HCT116 (cell line): ENCODE data around the gene CLEC4F. TPM values are rescaled to one million over a fixed set of nuclear protein-coding genes. Genes with fewer than 3 reads are reported as not detected.

Source experiments
- ATAC-seq: fragments of 200-7000 bp; cut with Tn5 transposase; 2 replicates; pipeline ENCODE4 v1.9.1; 2020; ENCODE audit warnings: mild to moderate bottlenecking, moderate library complexity
- BruUV-seq: library from RNA; stranded (reverse); fragments of 400-500 nt; replicated peaks from 2 replicates; lab custom pipeline; 2021; lab: Mats Ljungman, UMichigan
- CTCF ChIA-PET: fragments of 300-600 bp; sonication (Branson Sonifier 250); formaldehyde crosslinking; loops from one replicate; lab custom pipeline; 2021; ENCODE audit warnings: antibody characterized with exemption; lab: Charles Lee
- POLR2A ChIA-PET: fragments of 300-600, 350-600 bp; sonication (Branson Sonifier 250); formaldehyde crosslinking; loops from one replicate; lab custom pipeline; 2021; ENCODE audit warnings: antibody characterized with exemption; lab: Charles Lee
- RAD21 ChIA-PET, 2 experiments: fragments of 300-600 bp; sonication (Branson Sonifier 250); formaldehyde crosslinking; loops; one replicate each; lab custom pipeline; 2023; ENCODE audit warnings: low total read pairs in 2 of 2; ENCODE audit not compliant: uncharacterized antibody in 2 of 2, unreplicated experiment in 2 of 2, low non-redundant PET in 1 of 2; lab: Charles Lee
- DNase-seq: peaks from one replicate; pipeline ENCODE4 v3.0.0-alpha.2; 2010; ENCODE audit warnings: low read depth, low spot score
- H2AFZ ChIP-seq: fragments of 200-600 bp; shearing (Covaris generic), sonication (generic); 2 replicates; pipeline ENCODE4 v1.6.1; 2017; ENCODE audit warnings: low read depth, mixed run types, mixed read lengths, antibody characterized with exemption, low read length; ENCODE audit not compliant: poor library complexity, severe bottlenecking
- H3K27ac ChIP-seq: 2 replicates; pipeline ENCODE4 v1.5.1; 2012; ENCODE audit warnings: low read depth, low read length
- H3K27me3 ChIP-seq: fragments of 200-600 bp; sonication (generic); 2 replicates; pipeline ENCODE4 v1.6.1; 2016; ENCODE audit warnings: mixed run types, low read length, mixed read lengths; ENCODE audit not compliant: insufficient read depth
- H3K36me3 ChIP-seq, 2 experiments: fragments of 200-500 bp in 1 of 2; fragments of 200-600 bp in 1 of 2; sonication (Bioruptor generic) in 1 of 2; sonication (generic) in 1 of 2; 2 replicates each; pipeline versions ENCODE4 v1.5.1 to v1.6.1; 2014 to 2016; ENCODE audit warnings: low read length in 2 of 2, inconsistent platforms in 1 of 2, mixed read lengths in 1 of 2, mixed run types in 1 of 2; ENCODE audit not compliant: insufficient read depth in 2 of 2, control insufficient read depth in 1 of 2
- H3K4me1 ChIP-seq, 2 experiments: fragments of 200-600 bp in 1 of 2; sonication (generic) in 1 of 2; 2 replicates each; pipeline versions ENCODE4 v1.5.1 to v1.6.1; 2012 to 2017; ENCODE audit warnings: low read length in 2 of 2, inconsistent platforms in 1 of 2, mild to moderate bottlenecking in 1 of 2, mixed read lengths in 1 of 2, mixed run types in 1 of 2, moderate library complexity in 1 of 2; ENCODE audit not compliant: insufficient read depth in 2 of 2, control insufficient read depth in 1 of 2
- H3K4me2 ChIP-seq: fragments of 200-600 bp; sonication (generic); 2 replicates; pipeline ENCODE4 v1.6.1; 2017; ENCODE audit warnings: mixed run types, low read length, mixed read lengths
- H3K4me3 ChIP-seq, 2 experiments: fragments of 200-600 bp in 1 of 2; sonication (generic) in 1 of 2; replicated peaks in 1 of 2; 2 replicates each; pipeline ENCODE4 v1.5.1; 2011 to 2016; ENCODE audit warnings: low read length in 2 of 2, control low read depth in 1 of 2, low read depth in 1 of 2, mild to moderate bottlenecking in 1 of 2, mixed read lengths in 1 of 2, mixed run types in 1 of 2
- H3K79me2 ChIP-seq: fragments of 200-600 bp; sonication (generic); 2 replicates; pipeline ENCODE4 v1.6.1; 2017; ENCODE audit warnings: mild to moderate bottlenecking, mixed run types, low read length, moderate library complexity, mixed read lengths; ENCODE audit not compliant: insufficient read depth
- H3K9ac ChIP-seq: fragments of 200-600 bp; sonication (generic); 2 replicates; pipeline ENCODE4 v1.6.1; 2016; ENCODE audit warnings: low read length, mixed read lengths
- H3K9me2 ChIP-seq: fragments of 200-600 bp; sonication (generic), shearing (Covaris generic); 2 replicates; pipeline ENCODE4 v1.6.1; 2017; ENCODE audit warnings: mixed run types, mild to moderate bottlenecking, moderate library complexity; ENCODE audit not compliant: insufficient read depth
- H3K9me3 ChIP-seq, 2 experiments: fragments of 200-500 bp in 1 of 2; fragments of 200-600 bp in 1 of 2; sonication (Bioruptor generic) in 1 of 2; sonication (generic) in 1 of 2; 2 replicates each; pipeline ENCODE4 v1.6.1; 2014 to 2017; ENCODE audit warnings: low read length in 2 of 2, mixed read lengths in 2 of 2, inconsistent platforms in 1 of 2, low read depth in 1 of 2, mild to moderate bottlenecking in 1 of 2, mixed run types in 1 of 2, moderate library complexity in 1 of 2; ENCODE audit not compliant: control insufficient read depth in 1 of 2, insufficient read depth in 1 of 2
- H4K20me1 ChIP-seq: fragments of 200-600 bp; sonication (generic), shearing (Covaris generic); 2 replicates; pipeline ENCODE4 v1.6.1; 2017; ENCODE audit warnings: mixed run types, mild to moderate bottlenecking, moderate library complexity; ENCODE audit not compliant: insufficient read depth
- CEBPB ChIP-seq: IDR thresholded peaks from 2 replicates; pipeline ENCODE4 v1.6.1; 2012; ENCODE audit warnings: low read depth
- EGR1 ChIP-seq: IDR thresholded peaks from 2 replicates; pipeline ENCODE4 v1.6.1; 2012; ENCODE audit warnings: low read depth
- ELF1 ChIP-seq: IDR thresholded peaks from 2 replicates; pipeline ENCODE4 v1.6.1; 2012; ENCODE audit warnings: low read depth, borderline replicate concordance
- EZH2 ChIP-seq: fragments of 200-600 bp; sonication (generic); IDR thresholded peaks from 2 replicates; pipeline ENCODE4 v1.6.1; 2017; ENCODE audit warnings: antibody characterized with exemption, mixed run types
- EZH2phosphoT487 ChIP-seq: fragments of 200-600 bp; IDR thresholded peaks from 2 replicates; pipeline ENCODE4 v1.6.1; 2018; ENCODE audit warnings: antibody characterized with exemption, borderline replicate concordance
- SRF ChIP-seq: IDR thresholded peaks from 2 replicates; pipeline ENCODE4 v1.6.1; 2012; ENCODE audit warnings: low read depth
- ZFX ChIP-seq: fragments of 450-650 bp; IDR thresholded peaks from 2 replicates; pipeline ENCODE4 v1.6.1; 2017
- intact Hi-C: fragments of 100-400 bp; cut with micrococcal nuclease; formaldehyde crosslinking; loops from 2 replicates; pipeline ENCODE4 v1.10.0; 2022
- total RNA-seq: library from RNA; stranded (reverse); gene quantifications from one replicate; pipeline ENCODE4 v1.2.1, GENCODE V29; 2021; ENCODE audit not compliant: unreplicated experiment
- TF ChIP-seq, protein P1 (sequence below): IDR thresholded peaks from 2 replicates; pipeline ENCODE4 v1.6.1; 2012; ENCODE audit warnings: low read depth
- TF ChIP-seq, protein P2 (sequence below): IDR thresholded peaks from 2 replicates; pipeline ENCODE4 v1.6.1; 2011; ENCODE audit warnings: mild to moderate bottlenecking, low read length, moderate library complexity; ENCODE audit not compliant: insufficient replicate concordance; ENCODE audit errors: extremely low read depth

Gene CLEC4F
- total RNA-seq, 1 experiment from 2014 or later, result not detected

DNA sequence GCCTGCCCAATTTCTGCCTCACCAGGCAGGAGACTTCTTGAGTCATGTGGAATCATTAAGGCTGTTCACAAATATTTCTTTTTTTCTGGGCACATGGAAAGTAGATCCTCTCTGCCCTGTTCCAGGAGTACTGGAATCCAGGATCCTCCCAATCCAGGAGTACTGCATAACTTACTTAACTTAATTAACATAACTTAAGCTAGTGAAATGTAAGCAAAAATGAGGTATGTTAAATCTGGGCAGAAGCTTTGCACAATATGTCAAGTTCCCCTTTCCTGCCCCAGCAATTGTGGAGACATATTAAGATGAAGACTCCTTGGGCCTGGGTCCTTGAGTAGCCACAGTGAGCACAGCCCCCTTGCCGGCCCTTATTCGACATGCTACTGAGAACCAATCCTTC lies 12.0 kb upstream of the CLEC4F start:
- CTCF ChIA-PET, result no interaction called here
- H3K9me2 ChIP-seq, result no peaks in the 10 kb centered on the region
- RAD21 ChIA-PET, result no interaction called here
- intact Hi-C loops, result no loop called here
- ATAC-seq (no peak), DNase-seq (no peak)
- H3K79me2 ChIP-seq, result no peaks in the 10 kb centered on the region
- no peak overlapping the region for H3K9ac ChIP-seq
- H2AFZ ChIP-seq, result no peak overlapping the region
- no peaks in the 10 kb centered on the region for H3K27me3 ChIP-seq
- POLR2A ChIA-PET, result no interaction called here
- H3K4me2 ChIP-seq, result no peak overlapping the region
- TF ChIP-seq CEBPB (no peak), SRF (no peak)
- H3K4me3 ChIP-seq, result no peak overlapping the region
- BruUV-seq, result no TSS peak
- no peak overlapping the region for H3K27ac ChIP-seq
- H4K20me1 ChIP-seq, result no peaks in the 10 kb centered on the region
- no peaks in the 10 kb centered on the region for H3K9me3 ChIP-seq
- H3K36me3 ChIP-seq, result no peaks in the 10 kb centered on the region
- H3K4me1 ChIP-seq, result no peaks in the 10 kb centered on the region

DNA sequence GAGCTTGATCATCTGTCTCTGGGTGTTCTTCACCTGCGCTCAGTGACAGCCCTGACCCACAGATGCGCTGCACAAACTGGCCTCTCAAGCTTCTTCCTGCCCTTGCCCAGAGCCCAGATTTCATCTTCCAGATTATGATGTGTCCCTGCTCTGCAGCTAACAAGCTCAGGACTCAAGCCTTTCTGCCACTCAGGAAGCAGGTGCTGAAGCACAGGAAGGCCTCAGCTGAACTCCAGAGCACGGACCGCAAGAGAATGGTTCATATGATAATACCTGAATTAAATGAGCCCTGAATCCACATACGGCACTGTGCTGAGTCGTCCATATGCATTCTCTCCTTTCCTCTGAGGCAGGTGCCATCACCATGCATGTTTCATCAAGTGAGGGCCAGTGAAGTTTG lies 11.5 kb upstream of the CLEC4F start:
- POLR2A ChIA-PET, result no interaction called here
- no peak overlapping the region for H3K27ac ChIP-seq

More for the DNA sequence above, 11.5 kb upstream of the CLEC4F start:
- ATAC-seq, result no peak
- BruUV-seq, result no TSS peak
- Histone ChIP-seq H3K4me2 (no peak overlapping the region), H3K9me2 (no peaks in the 10 kb centered on the region), H3K79me2 (no peaks in the 10 kb centered on the region), H3K9ac (no peak overlapping the region), H4K20me1 (no peaks in the 10 kb centered on the region), H2AFZ (no peak overlapping the region), H3K9me3 (no peaks in the 10 kb centered on the region), H3K27me3 (no peaks in the 10 kb centered on the region), H3K36me3 (no peaks in the 10 kb centered on the region), H3K4me1 (no peaks in the 10 kb centered on the region), H3K4me3 (no peak overlapping the region)
- TF ChIP-seq, protein P1, sequence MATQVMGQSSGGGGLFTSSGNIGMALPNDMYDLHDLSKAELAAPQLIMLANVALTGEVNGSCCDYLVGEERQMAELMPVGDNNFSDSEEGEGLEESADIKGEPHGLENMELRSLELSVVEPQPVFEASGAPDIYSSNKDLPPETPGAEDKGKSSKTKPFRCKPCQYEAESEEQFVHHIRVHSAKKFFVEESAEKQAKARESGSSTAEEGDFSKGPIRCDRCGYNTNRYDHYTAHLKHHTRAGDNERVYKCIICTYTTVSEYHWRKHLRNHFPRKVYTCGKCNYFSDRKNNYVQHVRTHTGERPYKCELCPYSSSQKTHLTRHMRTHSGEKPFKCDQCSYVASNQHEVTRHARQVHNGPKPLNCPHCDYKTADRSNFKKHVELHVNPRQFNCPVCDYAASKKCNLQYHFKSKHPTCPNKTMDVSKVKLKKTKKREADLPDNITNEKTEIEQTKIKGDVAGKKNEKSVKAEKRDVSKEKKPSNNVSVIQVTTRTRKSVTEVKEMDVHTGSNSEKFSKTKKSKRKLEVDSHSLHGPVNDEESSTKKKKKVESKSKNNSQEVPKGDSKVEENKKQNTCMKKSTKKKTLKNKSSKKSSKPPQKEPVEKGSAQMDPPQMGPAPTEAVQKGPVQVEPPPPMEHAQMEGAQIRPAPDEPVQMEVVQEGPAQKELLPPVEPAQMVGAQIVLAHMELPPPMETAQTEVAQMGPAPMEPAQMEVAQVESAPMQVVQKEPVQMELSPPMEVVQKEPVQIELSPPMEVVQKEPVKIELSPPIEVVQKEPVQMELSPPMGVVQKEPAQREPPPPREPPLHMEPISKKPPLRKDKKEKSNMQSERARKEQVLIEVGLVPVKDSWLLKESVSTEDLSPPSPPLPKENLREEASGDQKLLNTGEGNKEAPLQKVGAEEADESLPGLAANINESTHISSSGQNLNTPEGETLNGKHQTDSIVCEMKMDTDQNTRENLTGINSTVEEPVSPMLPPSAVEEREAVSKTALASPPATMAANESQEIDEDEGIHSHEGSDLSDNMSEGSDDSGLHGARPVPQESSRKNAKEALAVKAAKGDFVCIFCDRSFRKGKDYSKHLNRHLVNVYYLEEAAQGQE, result no peak
- TF ChIP-seq EZH2 (no peak), ELF1 (no peak), CEBPB (no peak), EZH2phosphoT487 (no peak), ZFX (no peak), EGR1 (no peak)
- TF ChIP-seq, protein P2, sequence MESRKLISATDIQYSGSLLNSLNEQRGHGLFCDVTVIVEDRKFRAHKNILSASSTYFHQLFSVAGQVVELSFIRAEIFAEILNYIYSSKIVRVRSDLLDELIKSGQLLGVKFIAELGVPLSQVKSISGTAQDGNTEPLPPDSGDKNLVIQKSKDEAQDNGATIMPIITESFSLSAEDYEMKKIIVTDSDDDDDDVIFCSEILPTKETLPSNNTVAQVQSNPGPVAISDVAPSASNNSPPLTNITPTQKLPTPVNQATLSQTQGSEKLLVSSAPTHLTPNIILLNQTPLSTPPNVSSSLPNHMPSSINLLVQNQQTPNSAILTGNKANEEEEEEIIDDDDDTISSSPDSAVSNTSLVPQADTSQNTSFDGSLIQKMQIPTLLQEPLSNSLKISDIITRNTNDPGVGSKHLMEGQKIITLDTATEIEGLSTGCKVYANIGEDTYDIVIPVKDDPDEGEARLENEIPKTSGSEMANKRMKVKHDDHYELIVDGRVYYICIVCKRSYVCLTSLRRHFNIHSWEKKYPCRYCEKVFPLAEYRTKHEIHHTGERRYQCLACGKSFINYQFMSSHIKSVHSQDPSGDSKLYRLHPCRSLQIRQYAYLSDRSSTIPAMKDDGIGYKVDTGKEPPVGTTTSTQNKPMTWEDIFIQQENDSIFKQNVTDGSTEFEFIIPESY, result no peak
- DNase-seq, result no peak
- ChIA-PET RAD21 (no interaction called here), CTCF (no interaction called here)
- intact Hi-C loops, result no loop called here
